ENCODE data around the gene CAMSAP2.

Gene CAMSAP2

GRCh38 chr1:200849430-200849829 lies 110.7 kb downstream of the CAMSAP2 start:
- DNase-seq = no peak

GRCh38 chr1:200850554-200850953 lies 111.9 kb downstream of the CAMSAP2 start:
- no peak for DNase-seq

DNA sequence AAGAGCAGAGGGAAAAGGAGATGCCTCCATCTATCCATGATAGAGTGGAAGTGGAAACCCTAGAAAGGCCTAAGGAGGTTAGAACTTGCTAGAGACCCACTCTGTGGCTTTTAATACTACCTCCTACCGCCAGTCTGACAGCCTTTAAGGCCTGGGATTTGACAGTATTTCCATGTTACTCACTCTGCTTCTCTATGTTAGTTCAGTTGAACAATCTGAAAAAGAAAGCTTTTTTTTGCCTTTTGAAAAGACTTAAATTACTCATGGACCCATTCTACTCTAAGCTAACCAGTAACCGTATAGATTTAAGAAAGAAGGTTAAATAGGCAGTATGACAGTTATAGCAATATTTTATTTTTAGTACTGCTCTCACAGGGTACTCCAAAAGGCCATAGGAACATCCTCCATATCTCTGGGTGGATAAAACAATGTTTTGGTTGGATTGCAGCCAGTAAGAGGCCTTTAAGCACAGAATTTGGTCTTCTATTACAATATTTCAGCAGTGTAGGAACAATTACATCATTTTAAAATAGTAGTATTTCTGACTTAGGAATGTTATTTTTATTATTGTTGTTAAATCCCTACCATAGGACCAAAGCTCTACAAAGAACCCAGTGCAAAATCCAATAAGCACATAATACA lies 118.1 kb downstream of the CAMSAP2 start:
- DNase-seq = no peak

GRCh38 chr1:200857804-200858203 lies 119.1 kb downstream of the CAMSAP2 start:
- DNase-seq = no peak

- DNase-seq = no peak
Measured at GRCh38 chr1:200861937-200862647, 123.4 kb downstream of the CAMSAP2 start.

DNA sequence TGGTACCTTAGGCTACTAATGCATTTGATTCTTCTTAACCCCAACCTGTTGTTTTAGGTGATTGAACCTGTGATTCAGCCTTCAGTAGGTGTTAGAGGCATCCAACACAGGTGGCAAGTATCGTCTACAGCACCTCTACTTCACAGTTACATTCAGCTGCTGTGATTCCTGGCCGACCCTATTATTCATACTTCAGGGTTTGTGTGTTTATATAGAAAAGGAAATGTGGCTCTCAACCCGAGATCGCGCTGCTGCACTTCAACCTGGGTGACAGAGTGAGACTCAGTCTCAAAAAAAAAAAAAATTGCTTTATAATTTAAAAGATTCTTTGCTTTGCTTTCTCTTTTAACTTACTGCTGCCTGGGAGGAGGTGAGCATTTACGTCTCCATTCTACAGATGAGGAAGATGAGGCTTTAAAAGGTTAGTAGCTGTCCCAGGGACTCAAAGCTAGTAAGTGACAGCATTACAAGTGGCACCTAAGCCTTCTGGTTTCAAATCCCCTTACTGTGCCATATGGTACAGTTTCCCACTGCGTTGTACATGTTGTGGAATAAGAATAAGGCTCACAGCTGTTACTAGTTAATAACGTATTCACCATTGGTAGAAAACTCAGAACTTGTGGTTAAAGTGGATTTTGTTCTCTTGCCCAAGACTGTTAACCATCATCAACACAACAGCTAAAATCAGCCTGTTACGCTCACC lies 124.2 kb downstream of the CAMSAP2 start:
- DNase-seq = no peak

DNA sequence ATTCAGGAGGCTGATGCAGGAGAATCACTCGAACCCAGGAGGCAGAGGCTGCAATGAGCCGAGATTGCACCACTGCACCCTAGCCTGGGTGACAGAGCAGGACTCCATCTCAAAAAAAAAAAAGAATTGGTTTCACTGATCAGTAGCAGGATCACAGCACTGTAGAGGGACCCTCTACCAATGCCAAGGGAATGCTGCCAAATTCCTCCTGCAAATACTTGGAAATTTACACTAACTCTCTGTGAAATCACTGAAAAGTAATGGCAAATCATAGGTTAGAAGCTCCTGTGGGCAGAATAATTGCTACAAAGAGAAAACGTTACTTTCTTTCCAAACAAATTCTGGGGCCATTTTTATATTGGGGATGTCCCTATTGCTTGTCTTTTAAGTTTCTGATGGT lies 127.4 kb downstream of the CAMSAP2 start:
- no peak for DNase-seq

- no peak for DNase-seq
Measured at GRCh38 chr1:200866521-200866920, 127.8 kb downstream of the CAMSAP2 start.

GRCh38 chr1:200867018-200867811 lies 128.5 kb downstream of the CAMSAP2 start:
- DNase-seq = no peak

DNA sequence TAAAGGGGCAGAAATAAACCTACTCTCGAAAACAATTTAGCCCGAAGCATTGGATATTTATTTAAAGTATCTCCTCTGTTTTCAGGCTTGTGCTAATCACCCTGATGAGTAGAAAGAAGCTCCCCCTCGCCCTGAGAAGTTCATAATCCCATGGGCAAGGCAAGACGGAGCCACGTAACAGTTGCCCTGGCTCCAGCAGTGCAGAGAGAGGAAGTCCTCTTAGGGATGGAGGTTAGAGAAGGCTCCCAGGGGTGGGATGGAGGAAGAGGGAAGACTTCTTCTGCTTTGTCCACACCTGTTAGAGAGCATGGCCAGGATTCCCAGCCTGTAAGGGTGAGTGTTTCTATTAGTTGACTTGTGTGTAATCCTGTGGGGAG lies 130.7 kb downstream of the CAMSAP2 start:
- no peak for DNase-seq

DNA sequence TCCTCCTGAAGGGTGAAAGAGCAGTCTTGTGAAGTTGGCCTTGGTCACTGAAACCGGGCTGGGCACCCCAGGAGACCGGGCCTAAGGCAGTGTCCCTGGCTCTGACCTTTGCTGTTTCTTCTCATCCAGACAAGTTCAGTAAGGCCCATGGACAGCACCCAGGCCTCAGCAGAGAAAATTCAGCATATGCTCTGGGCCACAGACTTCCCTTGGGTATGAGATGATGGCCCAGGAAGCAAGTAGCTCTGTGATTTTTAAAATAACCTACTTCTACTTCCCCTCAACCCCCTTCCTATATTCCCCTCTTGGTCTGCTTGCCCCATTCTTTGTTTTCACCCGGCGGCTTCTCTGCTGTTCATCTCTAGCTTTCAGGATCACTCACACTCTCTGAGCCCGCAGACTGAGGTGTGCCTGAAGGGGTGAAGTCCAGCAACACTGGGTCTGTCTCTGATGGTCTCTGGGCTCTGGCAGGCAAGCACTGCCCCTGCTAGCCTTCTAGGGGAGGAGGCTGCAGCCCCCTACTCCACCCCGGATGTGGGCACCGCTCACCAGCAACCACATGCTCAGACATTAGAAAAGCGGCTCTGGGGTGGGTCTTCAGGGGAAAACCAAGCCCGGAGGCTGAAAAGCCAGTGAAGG lies 131.2 kb downstream of the CAMSAP2 start:
- no peak for DNase-seq

GRCh38 chr1:200872446-200873115 lies 133.9 kb downstream of the CAMSAP2 start, which contains the start of gene GPR25:
TSS of gene GPR25 (plus strand) at chr1:200872981. CDS start at chr1:200873038, 57 bp downstream.
- no peak for DNase-seq

- DNase-seq = no peak
Measured at GRCh38 chr1:200873116-200873670, 134.5 kb downstream of the CAMSAP2 start.

DNA sequence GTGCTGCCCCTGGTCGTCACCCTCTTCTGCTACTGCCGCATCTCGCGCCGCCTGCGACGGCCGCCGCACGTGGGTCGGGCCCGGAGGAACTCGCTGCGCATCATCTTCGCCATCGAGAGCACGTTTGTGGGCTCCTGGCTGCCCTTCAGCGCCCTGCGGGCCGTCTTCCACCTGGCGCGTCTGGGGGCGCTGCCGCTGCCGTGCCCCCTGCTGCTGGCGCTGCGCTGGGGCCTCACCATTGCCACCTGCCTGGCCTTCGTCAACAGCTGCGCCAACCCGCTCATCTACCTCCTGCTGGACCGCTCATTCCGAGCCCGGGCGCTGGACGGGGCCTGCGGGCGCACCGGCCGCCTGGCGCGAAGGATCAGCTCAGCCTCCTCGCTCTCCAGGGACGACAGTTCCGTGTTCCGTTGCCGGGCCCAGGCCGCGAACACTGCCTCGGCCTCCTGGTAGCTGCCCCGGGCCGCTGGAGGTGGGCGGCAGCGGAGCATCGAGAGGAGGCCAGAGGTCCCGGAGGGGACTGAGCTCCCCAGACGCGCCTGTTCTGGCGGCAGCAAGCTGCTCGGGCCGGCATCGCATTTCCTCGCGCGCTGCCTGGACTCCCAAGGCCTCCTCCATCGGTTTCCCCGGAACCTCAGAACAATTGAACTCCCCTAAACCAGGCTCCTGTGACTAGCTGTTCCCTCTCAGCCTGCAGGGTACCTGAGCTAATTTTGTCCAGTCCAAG lies 135.1 kb downstream of the CAMSAP2 start:
- DNase-seq = no peak

- no peak for DNase-seq
Measured at GRCh38 chr1:200874694-200875093, 136.0 kb downstream of the CAMSAP2 start.

GRCh38 chr1:200875416-200875815 lies 136.7 kb downstream of the CAMSAP2 start:
- no peak for DNase-seq

- DNase-seq = no peak
Measured at GRCh38 chr1:200877010-200877409, 138.3 kb downstream of the CAMSAP2 start.

DNA sequence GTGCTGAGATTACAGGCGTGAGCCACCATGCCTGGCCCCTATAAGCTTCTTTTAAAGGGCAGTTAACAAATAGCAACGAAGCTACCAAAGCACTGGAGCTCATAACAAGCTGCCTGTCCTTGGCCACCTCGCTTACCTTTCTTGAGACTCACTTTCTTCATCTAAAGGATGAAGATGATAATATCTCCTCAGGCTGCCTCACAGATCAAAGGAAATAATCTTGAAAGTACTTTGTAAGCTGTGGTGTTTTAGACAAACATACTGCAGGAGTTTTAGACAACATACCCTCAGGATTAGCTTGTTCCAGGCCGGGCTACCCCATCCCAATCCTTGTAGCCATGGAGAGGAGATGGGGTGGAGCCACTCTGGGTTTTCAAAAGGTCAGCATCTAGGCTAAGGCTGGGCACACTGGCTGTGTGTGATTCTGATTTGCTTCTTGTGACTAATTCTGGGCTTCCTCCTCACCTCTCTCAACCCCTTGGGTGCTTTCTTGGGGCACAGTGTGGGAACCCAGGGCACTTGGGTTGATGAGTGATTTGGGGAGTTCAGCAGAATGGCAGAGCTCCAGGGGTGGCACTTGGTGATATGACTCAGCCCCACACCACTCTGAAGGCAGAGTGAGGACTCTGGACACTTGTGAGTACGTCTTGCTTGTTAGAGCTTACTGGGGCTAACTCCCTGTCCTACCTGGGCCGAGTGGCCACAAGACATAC lies 139.3 kb downstream of the CAMSAP2 start:
- DNase-seq = no peak

DNA sequence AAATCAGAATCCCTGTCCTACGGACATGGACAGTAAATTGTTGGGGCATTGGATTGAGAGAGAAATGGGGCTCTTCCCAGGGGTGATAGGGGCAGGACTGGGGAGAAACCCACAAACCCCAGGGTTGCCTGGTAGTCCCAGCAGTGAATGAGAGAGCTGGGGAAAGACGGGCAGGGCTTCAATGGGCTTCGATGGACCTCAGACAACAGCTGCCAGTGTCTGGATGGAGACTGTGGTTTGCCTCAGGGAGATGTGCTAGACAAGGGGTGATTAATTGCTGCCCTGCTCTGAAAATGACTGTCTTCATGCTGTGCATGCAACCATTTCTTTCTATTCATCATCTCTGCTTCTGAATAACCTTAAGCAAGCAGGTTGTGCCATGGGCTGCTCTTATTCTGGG lies 141.5 kb downstream of the CAMSAP2 start:
- DNase-seq = no peak

GRCh38 chr1:200883118-200883517 lies 144.4 kb downstream of the CAMSAP2 start:
- no peak for DNase-seq
